HL-60 (cell line): ENCODE data around the gene COL18A1.

Experiments used
- GABPA ChIP-seq: IDR thresholded peaks from 2 replicates; pipeline ENCODE4 v1.6.1; 2012; ENCODE audit warnings: low read depth
- POLR2AphosphoS5 ChIP-seq: IDR thresholded peaks from 2 replicates; pipeline ENCODE4 v1.6.1; 2012; ENCODE audit warnings: low read depth
- TF ChIP-seq, protein P1 (sequence below): IDR thresholded peaks from one replicate; pipeline ENCODE4 v1.5.1; 2011; ENCODE audit warnings: low read length, control low read depth, inconsistent platforms; ENCODE audit not compliant: insufficient read depth

GRCh38 chr21:45525910-45526306, 120.9 kb downstream of the COL18A1 start:
- TF ChIP-seq, protein P1, sequence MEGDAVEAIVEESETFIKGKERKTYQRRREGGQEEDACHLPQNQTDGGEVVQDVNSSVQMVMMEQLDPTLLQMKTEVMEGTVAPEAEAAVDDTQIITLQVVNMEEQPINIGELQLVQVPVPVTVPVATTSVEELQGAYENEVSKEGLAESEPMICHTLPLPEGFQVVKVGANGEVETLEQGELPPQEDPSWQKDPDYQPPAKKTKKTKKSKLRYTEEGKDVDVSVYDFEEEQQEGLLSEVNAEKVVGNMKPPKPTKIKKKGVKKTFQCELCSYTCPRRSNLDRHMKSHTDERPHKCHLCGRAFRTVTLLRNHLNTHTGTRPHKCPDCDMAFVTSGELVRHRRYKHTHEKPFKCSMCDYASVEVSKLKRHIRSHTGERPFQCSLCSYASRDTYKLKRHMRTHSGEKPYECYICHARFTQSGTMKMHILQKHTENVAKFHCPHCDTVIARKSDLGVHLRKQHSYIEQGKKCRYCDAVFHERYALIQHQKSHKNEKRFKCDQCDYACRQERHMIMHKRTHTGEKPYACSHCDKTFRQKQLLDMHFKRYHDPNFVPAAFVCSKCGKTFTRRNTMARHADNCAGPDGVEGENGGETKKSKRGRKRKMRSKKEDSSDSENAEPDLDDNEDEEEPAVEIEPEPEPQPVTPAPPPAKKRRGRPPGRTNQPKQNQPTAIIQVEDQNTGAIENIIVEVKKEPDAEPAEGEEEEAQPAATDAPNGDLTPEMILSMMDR, result no peak
- TF ChIP-seq POLR2AphosphoS5, result no peak
- no peak for TF ChIP-seq GABPA
